PC-9 (cell line): Measurements from ENCODE around the gene ENGASE.

Source experiments
- EZH2 ChIP-seq: fragments of 200-600 bp; sonication (generic); IDR thresholded peaks from 2 replicates; pipeline ENCODE4 v1.8.0; 2017; ENCODE audit warnings: antibody characterized with exemption, low read depth
- TF ChIP-seq, protein P1 (sequence below): fragments of 200-600 bp; sonication (generic); conservative IDR thresholded peaks from 2 replicates; pipeline ENCODE4 v1.6.1; 2017; ENCODE audit warnings: mixed run types, antibody characterized with exemption, mild to moderate bottlenecking, moderate library complexity

DNA sequence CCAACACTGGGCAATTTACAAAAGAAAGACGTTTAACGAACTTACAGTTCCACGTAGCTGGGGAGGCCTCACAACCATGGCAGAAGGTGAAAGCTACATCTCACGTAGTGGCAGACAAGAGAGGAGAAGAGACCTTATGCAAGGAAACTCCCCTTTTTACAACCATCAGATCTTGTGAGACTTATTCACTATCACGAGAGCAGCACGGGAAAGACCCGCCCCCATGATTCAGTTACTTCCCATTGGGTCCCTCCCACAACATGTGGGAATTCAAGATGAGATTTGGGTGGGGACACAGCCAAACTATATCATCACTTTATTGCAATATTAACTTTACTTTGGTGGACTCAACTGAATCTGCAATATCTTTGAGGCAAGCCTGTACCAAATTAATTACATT, 11.9 kb upstream of the ENGASE start:
- TF ChIP-seq, protein P1, sequence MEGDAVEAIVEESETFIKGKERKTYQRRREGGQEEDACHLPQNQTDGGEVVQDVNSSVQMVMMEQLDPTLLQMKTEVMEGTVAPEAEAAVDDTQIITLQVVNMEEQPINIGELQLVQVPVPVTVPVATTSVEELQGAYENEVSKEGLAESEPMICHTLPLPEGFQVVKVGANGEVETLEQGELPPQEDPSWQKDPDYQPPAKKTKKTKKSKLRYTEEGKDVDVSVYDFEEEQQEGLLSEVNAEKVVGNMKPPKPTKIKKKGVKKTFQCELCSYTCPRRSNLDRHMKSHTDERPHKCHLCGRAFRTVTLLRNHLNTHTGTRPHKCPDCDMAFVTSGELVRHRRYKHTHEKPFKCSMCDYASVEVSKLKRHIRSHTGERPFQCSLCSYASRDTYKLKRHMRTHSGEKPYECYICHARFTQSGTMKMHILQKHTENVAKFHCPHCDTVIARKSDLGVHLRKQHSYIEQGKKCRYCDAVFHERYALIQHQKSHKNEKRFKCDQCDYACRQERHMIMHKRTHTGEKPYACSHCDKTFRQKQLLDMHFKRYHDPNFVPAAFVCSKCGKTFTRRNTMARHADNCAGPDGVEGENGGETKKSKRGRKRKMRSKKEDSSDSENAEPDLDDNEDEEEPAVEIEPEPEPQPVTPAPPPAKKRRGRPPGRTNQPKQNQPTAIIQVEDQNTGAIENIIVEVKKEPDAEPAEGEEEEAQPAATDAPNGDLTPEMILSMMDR: no peak
- no peak for TF ChIP-seq EZH2
